HG02840 (cell line): Measurements from ENCODE around the gene SLCO4A1.
A peak's percentile ranks its signal among the peaks of the same experiment; 100 is the strongest.

Experiments
- ATAC-seq: cut with Tn5 transposase; IDR thresholded peaks from one replicate; pipeline ENCODE4 v1.9.1; 2021; ENCODE audit warnings: mild to moderate bottlenecking, moderate library complexity, moderate number of reproducible peaks; ENCODE audit not compliant: unreplicated experiment, low FRiP score

Gene SLCO4A1

GRCh38 chr20:62606551-62607201 is 35.6 kb upstream of the SLCO4A1 start:
- no peak for ATAC-seq

- no peak for ATAC-seq
These were observed 34.7 kb upstream of the SLCO4A1 start for GRCh38 chr20:62607366-62608217.

GRCh38 chr20:62608218-62608565 is 34.1 kb upstream of the SLCO4A1 start:
- ATAC-seq, result no peak

GRCh38 chr20:62609279-62609720 is 33.0 kb upstream of the SLCO4A1 start:
- ATAC-seq, result no peak

GRCh38 chr20:62609811-62610757 is 32.2 kb upstream of the SLCO4A1 start:
- ATAC-seq, result no peak

- ATAC-seq, result no peak
These were observed 31.3 kb upstream of the SLCO4A1 start for GRCh38 chr20:62611012-62611411.

GRCh38 chr20:62611819-62612218 is 30.5 kb upstream of the SLCO4A1 start:
- ATAC-seq, result no peak

GRCh38 chr20:62614085-62614960 is 28.0 kb upstream of the SLCO4A1 start:
- no peak for ATAC-seq

GRCh38 chr20:62614961-62615680 is 27.2 kb upstream of the SLCO4A1 start:
- no peak for ATAC-seq

- no peak for ATAC-seq
These were observed 26.5 kb upstream of the SLCO4A1 start for GRCh38 chr20:62615750-62616251.

- no peak for ATAC-seq
These were observed 25.3 kb upstream of the SLCO4A1 start for GRCh38 chr20:62616728-62617621.

GRCh38 chr20:62617711-62618483 is 24.4 kb upstream of the SLCO4A1 start:
- peak; percentile 34 for ATAC-seq

- ATAC-seq, result peak; percentile 42
These were observed 23.4 kb upstream of the SLCO4A1 start for GRCh38 chr20:62618611-62619529.

- ATAC-seq, result no peak
These were observed 21.7 kb upstream of the SLCO4A1 start for GRCh38 chr20:62620625-62621024.

GRCh38 chr20:62621251-62622110 is 20.8 kb upstream of the SLCO4A1 start:
- ATAC-seq, result no peak
